HG02970 (cell line): Measurements from ENCODE around the gene NTSR2.

Experiments
- ATAC-seq: cut with Tn5 transposase; IDR thresholded peaks from one replicate; pipeline ENCODE4 v1.9.1; 2021; ENCODE audit warnings: mild to moderate bottlenecking, moderate library complexity, moderate number of reproducible peaks; ENCODE audit not compliant: unreplicated experiment, low FRiP score

The NTSR2 gene

DNA sequence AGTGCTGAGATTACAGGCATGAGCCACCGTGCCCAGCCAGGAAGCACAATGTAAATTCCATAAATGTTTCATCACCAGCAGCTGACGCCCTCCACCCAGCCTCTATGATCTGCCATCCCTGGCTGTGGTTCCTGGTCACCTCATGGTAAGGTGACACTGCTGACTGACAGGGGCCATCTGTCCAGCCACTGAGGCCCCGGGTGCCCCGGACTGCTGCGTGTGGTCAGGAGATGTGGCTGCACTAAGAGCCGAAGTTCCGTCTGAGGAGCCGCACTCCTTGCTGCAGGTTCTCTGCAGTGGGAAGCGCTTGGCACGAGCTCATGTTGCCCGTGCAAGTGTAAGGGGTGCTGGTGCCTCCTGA is 10.9 kb downstream of the NTSR2 start:
- no peak for ATAC-seq

DNA sequence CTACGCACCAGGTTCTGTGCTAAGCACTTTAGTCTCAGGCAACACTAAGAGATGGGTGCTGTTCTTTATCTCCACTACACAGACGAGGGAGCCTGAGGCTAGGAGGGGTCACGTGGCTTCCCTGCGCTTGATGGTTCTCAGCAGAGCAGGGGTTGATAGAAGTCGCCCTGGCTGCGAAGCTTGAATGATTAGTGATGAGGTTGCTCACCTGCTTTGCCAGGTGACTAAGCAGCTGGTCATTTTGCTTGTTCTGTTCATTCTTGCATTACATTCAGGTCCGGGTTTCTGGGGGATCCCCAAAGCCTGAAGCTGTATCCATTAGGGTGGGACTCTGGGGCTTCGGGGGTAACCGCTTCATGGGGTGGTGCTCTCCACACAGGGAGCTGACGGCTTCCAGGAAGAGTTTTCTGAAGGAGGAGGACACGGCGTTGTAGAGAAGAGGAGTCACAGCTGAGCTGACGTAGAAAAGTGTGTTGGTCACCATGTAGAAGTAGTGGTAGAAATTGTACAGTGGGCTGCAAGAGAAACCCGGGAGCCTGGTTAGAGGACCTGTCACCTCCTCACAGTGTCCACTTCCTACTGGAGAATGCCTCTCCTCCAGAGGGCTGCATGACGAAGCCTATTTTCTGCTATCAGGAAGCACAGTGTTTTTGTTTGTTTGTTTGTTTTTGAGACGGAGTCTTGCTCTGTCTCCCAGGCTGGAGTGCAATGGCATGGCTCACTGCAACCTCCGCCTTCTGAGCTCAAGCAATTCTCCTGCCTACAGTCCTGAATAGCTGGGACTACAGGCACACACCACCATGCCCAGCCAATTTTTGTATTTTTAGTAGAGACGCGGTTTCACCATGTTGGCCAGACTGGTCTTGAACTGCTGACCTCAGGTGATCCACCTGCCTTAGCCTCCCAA is 11.5 kb downstream of the NTSR2 start:
- no peak for ATAC-seq

DNA sequence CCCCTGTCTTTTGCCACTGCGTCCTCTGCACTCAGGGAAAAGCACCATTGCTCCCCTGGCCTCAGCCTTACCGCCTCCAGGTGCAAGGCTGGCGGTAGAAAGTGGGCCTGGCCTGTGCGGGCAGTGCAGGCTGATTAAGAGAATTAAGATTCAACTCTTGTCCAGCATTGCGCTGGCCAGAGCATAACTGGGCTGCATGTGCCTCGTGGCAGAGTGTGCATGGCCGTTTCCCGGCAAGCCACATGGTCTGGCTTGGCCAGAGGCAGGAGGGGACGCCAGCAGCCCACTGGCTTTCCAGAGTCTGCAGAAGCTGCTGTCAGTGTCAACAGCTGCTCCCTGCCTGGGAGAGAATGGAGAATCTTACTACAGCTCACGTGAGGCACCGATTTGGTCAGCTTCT is 12.3 kb downstream of the NTSR2 start:
- ATAC-seq: no peak

DNA sequence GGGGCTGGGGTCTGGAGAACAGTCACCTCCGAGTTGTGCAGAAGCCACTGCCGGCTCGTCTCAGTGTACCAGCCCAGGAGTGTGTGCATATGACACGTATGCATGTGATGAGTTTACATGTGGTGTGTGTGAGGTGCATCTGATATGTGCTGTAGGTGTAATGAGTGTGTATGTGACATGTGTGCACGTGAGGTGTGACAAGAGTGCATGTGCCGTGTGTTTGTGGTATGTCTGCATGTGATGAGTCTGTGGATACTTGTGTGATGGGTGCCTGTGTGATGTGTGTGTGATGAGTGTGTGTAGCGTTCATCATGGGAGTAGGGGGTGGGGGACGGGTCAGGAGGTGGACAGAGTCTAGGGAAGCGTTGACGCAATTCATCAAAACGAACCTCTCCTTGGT is 12.8 kb downstream of the NTSR2 start:
- no peak for ATAC-seq

DNA sequence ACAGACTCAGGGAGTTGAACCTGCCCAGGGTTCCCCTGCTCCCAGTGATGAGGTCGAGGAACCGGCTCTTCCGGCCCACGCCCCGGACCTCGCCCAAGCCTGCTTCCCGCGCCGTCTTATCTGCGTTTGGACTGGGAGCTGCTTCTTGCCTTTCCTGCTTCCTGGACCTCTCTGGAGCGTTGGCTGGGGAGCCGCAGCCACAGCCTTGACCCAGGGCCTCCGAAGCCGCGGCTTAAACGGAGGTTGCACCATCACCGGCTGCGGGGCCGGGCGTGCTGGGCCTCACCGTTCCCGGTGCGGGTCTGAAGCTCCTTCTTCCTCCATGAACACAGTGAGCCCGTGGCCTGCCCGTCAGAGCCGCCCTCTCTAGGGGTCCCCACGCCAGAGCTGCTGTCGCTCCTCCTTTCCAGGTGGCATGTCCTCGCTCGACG is 13.3 kb downstream of the NTSR2 start:
- ATAC-seq: no peak

DNA sequence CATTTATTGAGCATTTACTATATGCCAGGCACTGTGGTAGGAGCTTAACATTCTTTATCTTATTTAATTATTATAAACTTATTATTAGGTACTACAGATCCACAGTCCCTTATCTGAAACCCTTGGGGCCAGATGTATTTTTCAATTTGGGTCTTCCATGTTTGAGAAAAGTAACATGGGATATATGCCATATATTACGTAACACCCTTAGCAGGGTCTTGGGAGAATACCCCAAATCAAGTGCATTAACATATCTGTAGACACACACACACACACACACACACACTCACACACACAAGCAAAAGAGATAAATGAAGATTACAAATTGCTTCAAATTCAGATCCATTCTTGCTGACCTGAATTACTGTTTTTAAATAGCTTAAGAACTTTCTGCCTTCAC is 13.7 kb downstream of the NTSR2 start:
- no peak for ATAC-seq

DNA sequence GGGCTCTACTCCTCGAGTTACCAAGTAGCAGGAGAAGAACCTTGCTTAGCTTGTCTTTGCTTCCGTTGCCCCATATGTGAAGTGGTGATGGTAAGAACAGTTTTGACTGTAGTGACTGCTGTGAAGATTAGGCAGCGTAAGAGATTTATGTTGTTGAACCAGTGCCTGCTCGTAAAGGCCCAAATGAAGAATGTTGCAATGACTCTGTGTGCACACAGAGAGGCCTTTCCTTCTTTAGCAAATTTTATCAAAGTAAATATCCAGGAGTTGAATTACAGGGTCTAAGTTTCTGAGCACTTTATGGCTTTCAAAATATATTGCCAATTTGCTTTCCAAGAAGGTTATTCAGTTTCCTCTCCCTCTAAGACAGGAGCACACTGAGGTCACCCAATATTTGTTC is 14.5 kb downstream of the NTSR2 start:
- no peak for ATAC-seq

DNA sequence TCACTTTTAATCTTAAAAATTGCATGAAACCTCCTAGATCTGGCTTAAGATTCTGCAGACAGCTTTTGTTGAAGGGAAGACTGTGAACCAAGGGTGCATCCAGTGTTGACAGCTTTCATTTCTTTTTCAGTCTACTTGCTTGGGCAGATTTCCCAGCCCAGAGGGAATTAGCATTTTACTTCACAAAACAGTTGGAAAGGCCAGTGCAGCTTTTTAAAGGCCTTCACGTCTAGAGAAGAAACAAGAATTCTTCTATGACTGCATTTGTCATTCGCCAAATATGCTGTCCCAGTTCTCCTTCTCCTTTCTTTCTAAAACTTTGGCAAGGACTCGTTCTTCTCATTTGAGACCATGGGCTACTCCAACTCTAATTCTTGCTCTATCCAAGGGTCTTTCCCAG is 17.4 kb downstream of the NTSR2 start:
- no peak for ATAC-seq

DNA sequence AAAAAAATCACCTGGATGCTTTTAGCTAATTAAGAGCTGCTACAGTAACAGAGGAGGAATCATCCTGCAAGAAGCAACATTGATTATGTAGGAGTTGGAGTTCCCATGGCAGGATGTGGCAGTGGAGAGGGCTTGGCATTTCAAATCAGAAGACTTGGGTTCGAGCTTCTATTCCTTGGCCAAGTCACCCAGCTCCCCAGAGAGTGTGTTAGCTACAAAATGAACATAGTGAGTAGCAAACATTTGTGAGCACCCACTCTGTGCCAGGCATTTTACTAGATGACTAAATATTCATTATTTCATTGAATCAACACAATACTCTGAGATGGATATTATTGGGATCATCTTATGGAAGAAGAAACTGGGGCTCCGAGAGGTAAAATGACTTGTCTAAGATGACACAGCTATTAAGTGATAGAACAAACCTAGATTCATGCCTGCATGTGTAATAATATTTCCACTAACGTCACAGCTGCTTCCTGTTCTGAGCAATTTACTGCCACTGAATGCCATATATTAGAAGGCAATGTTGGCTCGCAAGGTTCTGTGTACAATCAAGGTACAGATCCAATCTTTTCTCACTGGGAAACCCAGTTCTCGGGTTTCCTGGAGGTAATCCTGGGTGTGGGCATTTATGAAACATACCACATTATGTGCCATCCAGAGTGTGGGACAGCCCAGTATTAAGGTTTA is 18.0 kb downstream of the NTSR2 start:
- no peak for ATAC-seq

DNA sequence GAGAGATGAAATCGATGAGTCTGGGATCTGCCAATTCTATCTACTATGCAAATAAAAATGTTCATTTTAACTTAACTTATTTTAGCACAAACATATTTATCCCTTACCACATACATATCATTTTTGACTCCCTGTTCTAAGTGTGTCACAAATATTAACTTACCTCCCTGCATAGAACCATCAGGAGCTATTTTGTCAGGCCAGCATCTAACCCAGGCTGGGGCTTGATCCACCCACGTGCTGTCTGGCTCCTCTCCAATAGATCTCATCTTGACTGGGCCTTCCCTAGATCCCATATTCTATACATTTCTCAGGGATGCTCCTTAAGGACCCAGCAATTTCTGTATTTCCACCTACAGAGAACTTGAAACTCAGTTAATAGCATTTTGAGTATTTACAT is 20.9 kb downstream of the NTSR2 start:
- ATAC-seq: no peak

DNA sequence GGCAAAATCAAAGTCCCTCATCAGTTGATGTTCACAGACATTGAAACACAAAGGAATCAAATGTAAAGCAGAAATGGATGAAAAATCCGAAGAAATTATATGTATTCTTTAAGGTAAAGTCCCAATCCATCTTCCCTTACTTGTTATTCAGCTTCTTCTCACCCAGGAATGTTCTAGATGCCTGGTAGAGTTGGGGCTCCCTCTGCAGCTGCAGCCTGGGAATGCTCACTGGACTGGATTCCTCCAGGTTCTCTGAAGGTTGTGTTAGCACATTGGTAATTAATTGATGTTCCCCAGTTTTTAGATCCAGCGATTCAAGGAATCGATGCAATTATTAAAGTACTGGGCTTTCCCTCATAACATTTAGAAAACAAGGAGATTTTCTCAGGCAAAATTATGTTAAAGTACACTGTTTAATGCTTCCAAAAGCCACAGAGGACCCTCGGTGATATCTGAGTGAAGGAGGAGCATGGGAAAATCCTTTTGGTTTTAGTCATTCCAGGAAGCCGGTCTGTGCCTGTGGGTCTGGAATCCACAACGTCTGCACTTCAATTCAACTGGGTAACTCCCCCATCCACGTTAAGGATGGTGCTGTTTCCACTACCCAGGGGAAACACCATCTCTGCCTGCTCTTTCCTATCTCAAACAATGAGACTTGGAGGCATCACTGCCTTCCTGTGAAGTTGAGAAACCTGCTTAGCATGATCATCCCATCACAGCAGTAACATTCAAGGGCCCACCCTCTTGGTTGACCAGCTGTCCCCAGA is 22.0 kb downstream of the NTSR2 start:
- no peak for ATAC-seq

DNA sequence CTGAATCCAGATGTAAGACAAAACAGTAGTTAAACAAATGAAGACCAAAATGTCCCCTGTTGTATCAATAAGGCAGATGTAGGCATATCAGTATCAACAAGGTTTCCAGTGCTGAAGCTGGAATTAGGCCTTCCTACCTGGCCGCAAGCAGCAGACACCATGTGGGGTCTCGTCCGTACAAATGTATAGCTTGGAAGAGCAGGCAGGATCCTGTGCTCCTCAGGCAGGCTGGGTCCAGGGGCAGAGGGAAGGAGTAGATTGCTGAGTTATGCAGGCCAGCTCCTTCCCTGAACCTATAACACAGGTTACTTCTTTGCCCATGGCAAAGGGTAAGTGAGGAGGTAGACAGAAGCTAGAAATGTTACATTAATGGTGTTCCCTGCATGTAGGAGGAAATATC is 23.5 kb downstream of the NTSR2 start:
- no peak for ATAC-seq

DNA sequence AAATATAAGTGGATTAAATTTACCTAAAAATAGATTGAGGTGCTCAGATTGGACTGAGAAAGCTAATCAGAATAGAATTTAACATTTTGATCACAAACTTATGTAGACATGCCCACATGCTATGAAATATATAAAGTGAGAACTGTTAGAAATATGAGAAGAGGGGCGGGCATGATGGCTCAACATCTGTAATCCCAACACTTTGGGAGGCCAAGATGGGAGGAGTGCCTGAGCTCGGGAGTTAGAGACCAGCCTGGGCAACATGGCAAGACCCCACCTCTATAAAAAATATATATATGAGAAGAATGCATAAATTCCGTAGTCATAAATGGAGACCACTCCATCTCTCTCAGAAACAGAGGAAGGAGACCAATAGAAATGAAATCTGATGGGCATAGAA is 25.7 kb downstream of the NTSR2 start:
- ATAC-seq: no peak

DNA sequence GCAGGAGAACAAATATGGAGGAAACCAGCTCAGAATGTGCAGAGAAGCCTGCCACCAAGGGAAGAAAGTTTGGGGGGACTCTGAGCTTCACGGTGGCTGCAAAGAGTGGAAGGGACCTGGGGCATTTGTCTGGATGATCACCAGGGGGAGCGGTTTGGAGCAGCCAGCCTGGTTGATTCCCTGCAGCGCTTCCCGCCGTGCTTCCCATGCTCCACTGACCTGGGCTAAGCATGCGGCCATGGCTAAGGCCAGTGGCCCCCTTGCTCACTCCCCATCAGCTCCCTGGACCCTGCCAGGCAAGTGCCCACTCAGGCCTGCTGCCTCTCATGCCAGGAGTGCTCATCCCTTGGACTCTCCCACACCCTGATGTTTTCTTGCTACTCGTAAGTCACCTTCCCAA is 27.0 kb downstream of the NTSR2 start:
- no peak for ATAC-seq

DNA sequence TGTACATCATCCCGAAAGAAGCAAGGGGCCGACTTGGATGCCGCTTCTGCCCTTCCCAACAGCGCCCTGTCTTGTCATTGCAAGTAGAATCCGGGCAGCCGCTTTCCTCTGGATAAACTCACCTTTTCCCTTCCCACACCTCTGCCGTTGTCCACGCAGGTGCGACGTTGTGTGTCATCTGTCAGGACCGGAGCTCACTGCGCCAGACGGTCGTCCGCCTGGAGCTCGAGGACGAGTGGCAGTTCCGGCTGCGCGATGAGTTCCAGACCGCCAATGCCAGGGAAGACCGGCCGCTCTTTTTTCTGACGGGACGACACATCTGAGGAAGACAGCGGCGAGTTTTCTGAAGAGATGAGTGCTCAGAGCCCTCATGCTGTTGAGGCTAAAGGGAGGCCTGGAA is 29.9 kb downstream of the NTSR2 start:
- no peak for ATAC-seq

DNA sequence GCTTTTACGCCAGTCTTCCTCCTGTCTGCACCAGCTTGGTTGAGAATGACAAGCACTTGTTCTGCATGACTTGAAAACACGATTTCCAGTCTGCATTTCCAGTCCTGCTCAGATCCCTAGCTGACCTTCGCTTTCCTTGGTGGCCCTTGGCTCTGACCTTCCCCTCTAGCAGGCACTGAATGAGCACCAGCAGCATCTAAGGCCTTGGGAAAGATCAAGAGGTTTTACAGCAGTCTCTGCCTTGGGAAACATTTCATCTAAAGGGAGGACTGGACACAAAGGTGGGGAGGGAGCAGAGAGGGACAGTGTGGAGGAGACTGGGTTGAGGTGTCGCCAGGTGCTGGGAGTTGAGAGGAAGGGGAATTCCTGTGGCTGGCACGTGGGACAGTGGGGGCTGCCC is 30.5 kb downstream of the NTSR2 start:
- no peak for ATAC-seq

DNA sequence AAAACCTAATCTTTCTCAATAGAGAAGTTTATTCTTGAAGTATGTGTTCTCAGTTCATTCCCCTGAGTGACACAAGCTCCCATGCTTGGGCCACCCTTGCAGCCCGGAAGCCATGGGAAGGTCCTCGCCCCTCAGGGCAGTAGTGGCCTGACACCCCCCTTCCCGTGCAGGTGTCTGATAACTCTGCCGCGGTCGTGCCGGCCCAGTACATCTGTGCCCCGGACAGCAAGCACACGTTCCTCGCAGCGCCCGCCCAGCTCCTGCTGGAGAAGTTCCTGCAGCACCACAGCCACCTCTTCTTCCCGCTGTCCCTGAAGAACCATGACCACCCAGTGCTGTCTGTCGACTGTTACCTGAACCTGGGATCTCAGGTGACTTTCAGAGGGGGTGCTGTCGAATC is 32.4 kb downstream of the NTSR2 start:
- no peak for ATAC-seq

DNA sequence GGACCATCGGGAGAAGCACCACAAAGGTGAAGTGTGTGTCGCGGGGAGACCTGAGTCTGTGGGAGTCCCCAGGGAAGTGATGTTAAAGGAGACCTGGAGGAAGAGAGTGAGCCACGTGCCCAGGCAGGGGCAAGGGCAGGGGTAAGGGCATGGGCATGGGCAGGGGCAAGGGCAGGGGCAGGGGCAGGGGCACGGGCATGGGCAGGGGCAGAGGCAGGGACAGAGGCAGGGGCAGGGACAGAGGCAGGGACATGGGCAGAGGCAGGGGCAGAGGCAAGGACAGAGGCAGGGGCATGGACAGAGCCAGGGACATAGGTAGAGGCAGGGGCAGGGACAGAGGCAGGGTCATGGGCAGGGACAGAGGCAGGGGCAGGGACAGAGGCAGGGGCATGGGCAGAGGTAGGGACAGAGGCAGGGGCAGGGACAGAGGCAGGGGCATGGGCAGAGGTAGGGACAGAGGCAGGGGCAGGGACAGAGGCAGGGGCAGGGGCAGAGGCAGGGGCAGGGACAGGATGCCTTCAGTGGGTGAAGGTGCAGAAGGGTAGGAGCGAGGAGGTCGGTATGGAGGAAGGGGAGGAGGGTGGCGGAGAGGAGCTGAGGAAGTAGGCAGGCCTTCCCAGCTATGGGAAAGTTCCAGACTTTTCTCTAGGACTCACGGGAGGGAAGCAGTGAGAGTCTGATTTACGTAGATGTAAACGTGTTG is 33.3 kb downstream of the NTSR2 start:
- no peak for ATAC-seq

DNA sequence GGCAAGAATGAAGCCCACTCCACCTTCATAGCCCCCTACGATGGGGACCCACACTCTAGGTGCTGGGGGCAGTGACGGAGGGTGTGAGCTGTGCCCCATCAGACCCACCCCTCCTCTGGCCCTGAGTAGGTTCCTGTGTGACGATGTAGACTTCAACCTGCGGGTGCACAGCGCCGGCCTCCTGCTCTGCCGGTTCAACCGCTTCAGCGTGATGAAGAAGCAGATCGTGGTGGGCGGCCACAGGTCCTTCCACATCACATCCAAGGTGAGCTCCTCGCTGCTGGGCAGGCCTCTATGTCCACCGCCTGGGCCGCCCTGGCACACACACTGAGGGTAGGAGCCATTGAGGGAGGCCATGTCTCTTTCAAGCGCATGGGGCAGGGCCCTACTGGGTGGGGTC is 34.9 kb downstream of the NTSR2 start:
- ATAC-seq: no peak

DNA sequence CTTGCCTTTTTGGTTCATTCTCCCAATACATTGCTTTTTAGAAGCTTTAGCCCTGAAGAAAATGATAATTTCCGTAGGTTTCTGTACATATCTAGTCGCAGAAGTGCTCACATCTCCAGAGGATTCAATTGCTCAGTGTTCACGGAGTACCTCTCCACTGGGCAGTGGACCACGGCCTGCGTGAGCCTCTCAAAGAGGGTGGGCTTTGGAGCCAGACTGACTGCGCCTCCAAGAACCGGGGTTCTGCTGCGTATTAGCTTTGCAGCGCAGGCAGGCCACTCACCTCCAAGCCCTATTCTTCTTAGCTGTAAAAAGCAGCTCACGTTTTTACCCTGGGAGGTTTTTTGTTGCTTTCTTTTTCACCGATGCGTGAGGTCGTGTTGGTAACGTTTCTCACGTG is 35.4 kb downstream of the NTSR2 start:
- ATAC-seq: no peak
